Gastroesophageal sphincter (tissue), 3 donors: ENCODE measurements around the gene C1QTNF2.

ENCODE experiments used
- CTCF ChIP-seq, 4 experiments: fragments of 200-600 bp in 2 of 4; fragments of 450-650 bp in 2 of 4; sonication (generic) in 1 of 4; IDR thresholded peaks; one replicate each; pipeline ENCODE4 v1.5.1; 2017 to 2019; ENCODE audit warnings: antibody characterized with exemption in 4 of 4, mild to moderate bottlenecking in 2 of 4, moderate library complexity in 2 of 4
- POLR2AphosphoS5 ChIP-seq: sonication (generic); formaldehyde crosslinking; IDR thresholded peaks from one replicate; pipeline ENCODE4 v1.6.1; 2017; ENCODE audit warnings: antibody characterized with exemption

- TF ChIP-seq POLR2AphosphoS5: no peak
- TF ChIP-seq CTCF (IDR thresholded peaks at IDR 0.05): no peak
Observed at GRCh38 chr5:160370713-160371034, 248 bp upstream of the C1QTNF2 start.
